Measurements from ENCODE around the gene MYH9.

- TF ChIP-seq, protein P1, sequence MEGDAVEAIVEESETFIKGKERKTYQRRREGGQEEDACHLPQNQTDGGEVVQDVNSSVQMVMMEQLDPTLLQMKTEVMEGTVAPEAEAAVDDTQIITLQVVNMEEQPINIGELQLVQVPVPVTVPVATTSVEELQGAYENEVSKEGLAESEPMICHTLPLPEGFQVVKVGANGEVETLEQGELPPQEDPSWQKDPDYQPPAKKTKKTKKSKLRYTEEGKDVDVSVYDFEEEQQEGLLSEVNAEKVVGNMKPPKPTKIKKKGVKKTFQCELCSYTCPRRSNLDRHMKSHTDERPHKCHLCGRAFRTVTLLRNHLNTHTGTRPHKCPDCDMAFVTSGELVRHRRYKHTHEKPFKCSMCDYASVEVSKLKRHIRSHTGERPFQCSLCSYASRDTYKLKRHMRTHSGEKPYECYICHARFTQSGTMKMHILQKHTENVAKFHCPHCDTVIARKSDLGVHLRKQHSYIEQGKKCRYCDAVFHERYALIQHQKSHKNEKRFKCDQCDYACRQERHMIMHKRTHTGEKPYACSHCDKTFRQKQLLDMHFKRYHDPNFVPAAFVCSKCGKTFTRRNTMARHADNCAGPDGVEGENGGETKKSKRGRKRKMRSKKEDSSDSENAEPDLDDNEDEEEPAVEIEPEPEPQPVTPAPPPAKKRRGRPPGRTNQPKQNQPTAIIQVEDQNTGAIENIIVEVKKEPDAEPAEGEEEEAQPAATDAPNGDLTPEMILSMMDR (conservative IDR thresholded peaks at IDR 0.05): no peak
- TF ChIP-seq EZH2 (IDR thresholded peaks at IDR 0.05; ENCODE audit: low read depth): no peak
Measured at GRCh38 chr22:36369004-36369921, 18.5 kb downstream of the MYH9 start.
